HL-60 (cell line): Measurements from ENCODE around the gene PLCB1.

Experiments used
- DNase-seq, 2 experiments: peaks; one replicate each; pipeline ENCODE4 v3.0.0-alpha.2; 2010 to 2020; ENCODE audit warnings: low read depth in 1 of 2, low spot score in 1 of 2
- H3K27ac ChIP-seq: fragments of 250-450 bp; sonication (Bioruptor Pico); replicated peaks from 2 replicates; pipeline ENCODE4 v1.5.1; 2020; ENCODE audit warnings: mild to moderate bottlenecking, moderate library complexity
- H3K27me3 ChIP-seq: fragments of 250-450 bp; sonication (Bioruptor Pico); 2 replicates; pipeline ENCODE4 v1.5.1; 2021; ENCODE audit warnings: mild to moderate bottlenecking, moderate library complexity; ENCODE audit not compliant: insufficient read depth, poor library complexity, severe bottlenecking
- H3K4me3 ChIP-seq: replicated peaks from 2 replicates; pipeline ENCODE4 v1.5.1; 2011; ENCODE audit warnings: mild to moderate bottlenecking, control low read depth, low read length; ENCODE audit not compliant: insufficient read depth
- CTCF ChIP-seq: IDR thresholded peaks from one replicate; pipeline ENCODE4 v1.5.1; 2011; ENCODE audit warnings: low read length, control low read depth, inconsistent platforms; ENCODE audit not compliant: insufficient read depth
- GABPA ChIP-seq: IDR thresholded peaks from 2 replicates; pipeline ENCODE4 v1.6.1; 2012; ENCODE audit warnings: low read depth
- POLR2AphosphoS5 ChIP-seq: IDR thresholded peaks from 2 replicates; pipeline ENCODE4 v1.6.1; 2012; ENCODE audit warnings: low read depth
- REST ChIP-seq: IDR thresholded peaks from 2 replicates; pipeline ENCODE4 v1.6.1; 2012; ENCODE audit warnings: low read depth; ENCODE audit not compliant: insufficient replicate concordance
- SPI1 ChIP-seq: IDR thresholded peaks from 2 replicates; pipeline ENCODE4 v1.6.1; 2012; ENCODE audit warnings: low read depth, mild to moderate bottlenecking, borderline replicate concordance

PLCB1 gene

GRCh38 chr20:8128291-8129060, 3.6 kb upstream of the PLCB1 start:
- no peak for DNase-seq
- TF ChIP-seq GABPA = no peak
- TF ChIP-seq REST = no peak
- no peak for TF ChIP-seq POLR2AphosphoS5
- TF ChIP-seq SPI1 = no peak
- TF ChIP-seq CTCF = no peak
- Histone ChIP-seq H3K4me3 (no peak overlapping the region), H3K27me3 (no peaks in the 10 kb centered on the region), H3K27ac (no peak overlapping the region)

GRCh38 chr20:8129211-8129976, 2.7 kb upstream of the PLCB1 start:
- Histone ChIP-seq H3K27ac (no peak overlapping the region), H3K4me3 (no peak overlapping the region), H3K27me3 (no peaks in the 10 kb centered on the region)
- TF ChIP-seq REST (no peak), GABPA (no peak), CTCF (no peak), SPI1 (no peak), POLR2AphosphoS5 (no peak)
- no peak for DNase-seq

- no peak overlapping the region for H3K27ac ChIP-seq
- TF ChIP-seq CTCF (no peak), POLR2AphosphoS5 (no peak), GABPA (no peak), REST (no peak), SPI1 (no peak)
- no peak for DNase-seq
- H3K27me3 ChIP-seq = no peaks in the 10 kb centered on the region
- no peak overlapping the region for H3K4me3 ChIP-seq
Observed at GRCh38 chr20:8130840-8131526, 1.1 kb upstream of the PLCB1 start.
